GM12878 (cell line): ENCODE measurements around the gene C10orf71. TPM values are rescaled to one million over a fixed set of nuclear protein-coding genes. Genes with fewer than 3 reads are reported as not detected.

Experiments used
- ATAC-seq: fragments of 200-7000 bp; cut with Tn5 transposase; 3 replicates; pipeline ENCODE4 v1.9.1; 2020; ENCODE audit warnings: mild to moderate bottlenecking, moderate library complexity
- BruUV-seq: library from RNA; stranded (reverse); fragments of 400-500 nt; replicated peaks from 2 replicates; lab custom pipeline; 2021; lab: Mats Ljungman, UMichigan
- CTCF ChIA-PET: fragments of 300-600 bp; sonication (Branson Sonifier 250); formaldehyde crosslinking; extraction: SDS; loops from one replicate; lab custom pipeline; 2021; ENCODE audit warnings: inconsistent platforms; lab: Yijun Ruan, JAX
- POLR2A ChIA-PET: fragments of 350-600 bp; formaldehyde crosslinking; extraction: SDS; loops from one replicate; lab custom pipeline; 2021; ENCODE audit warnings: inconsistent platforms; lab: Charles Lee
- RAD21 ChIA-PET: fragments of 300-600 bp; sonication (Branson Sonifier 250); formaldehyde crosslinking; loops from one replicate; lab custom pipeline; 2023; ENCODE audit warnings: antibody characterized with exemption; ENCODE audit not compliant: unreplicated experiment; lab: Charles Lee
- SMC1A ChIA-PET: fragments of 300-600 bp; sonication (Branson Sonifier 250); formaldehyde crosslinking; loops from one replicate; lab custom pipeline; 2023; ENCODE audit not compliant: unreplicated experiment, uncharacterized antibody; lab: Charles Lee
- DNase-seq: peaks from one replicate; pipeline ENCODE4 v3.0.0-alpha.2; 2011; ENCODE audit warnings: low read depth, low spot score
- FAIRE-seq: peaks from 3 replicates; lab custom pipeline; 2011; peaks lifted over from hg19 to GRCh38; lab: Jason Lieb, UNC
- H2AFZ ChIP-seq: 2 replicates; pipeline ENCODE4 v1.6.0; 2011; ENCODE audit warnings: low read depth, low read length, control low read depth; ENCODE audit not compliant: control insufficient read depth
- H3K27ac ChIP-seq: 2 replicates; pipeline ENCODE4 v1.5.1; 2011; ENCODE audit warnings: control low read depth; ENCODE audit not compliant: control insufficient read depth, insufficient read depth
- H3K27me3 ChIP-seq, 2 experiments: replicated peaks in 1 of 2; 2 replicates each; pipeline versions ENCODE4 v1.6.0 to v1.6.1; 2011; ENCODE audit warnings: low read length in 1 of 2; ENCODE audit not compliant: control insufficient read depth in 2 of 2, insufficient read depth in 2 of 2
- H3K36me3 ChIP-seq, 2 experiments: 2 replicates each; pipeline ENCODE4 v1.5.1; 2011; ENCODE audit warnings: low read length in 1 of 2; ENCODE audit not compliant: control insufficient read depth in 2 of 2, insufficient read depth in 2 of 2
- H3K4me1 ChIP-seq: 2 replicates; pipeline ENCODE4 v1.6.1; 2011; ENCODE audit warnings: mild to moderate bottlenecking, low read length, moderate library complexity, mixed read lengths; ENCODE audit not compliant: control insufficient read depth, insufficient read depth
- H3K4me2 ChIP-seq: 2 replicates; pipeline ENCODE4 v1.6.0; 2011; ENCODE audit warnings: control low read depth; ENCODE audit not compliant: control insufficient read depth, insufficient read depth
- H3K4me3 ChIP-seq: fragments of 200-600 bp; sonication (generic); 2 replicates; pipeline ENCODE4 v1.5.1; 2016
- H3K79me2 ChIP-seq: 2 replicates; pipeline ENCODE4 v1.6.0; 2011; ENCODE audit warnings: low read length; ENCODE audit not compliant: control insufficient read depth, insufficient read depth
- H3K9ac ChIP-seq: 2 replicates; pipeline ENCODE4 v1.8.0; 2011; ENCODE audit warnings: low read length, control low read depth, mixed read lengths; ENCODE audit not compliant: control insufficient read depth, insufficient read depth
- H3K9me3 ChIP-seq: replicated peaks from 3 replicates; pipeline ENCODE4 v1.5.1; 2011; ENCODE audit warnings: mild to moderate bottlenecking, low read length; ENCODE audit not compliant: control insufficient read depth, insufficient read depth
- H4K20me1 ChIP-seq: 2 replicates; pipeline ENCODE4 v1.6.0; 2011; ENCODE audit not compliant: control insufficient read depth, insufficient read depth
- E4F1 ChIP-seq: fragments of 450-650 bp; IDR thresholded peaks from 2 replicates; pipeline ENCODE4 v1.6.1; 2018; ENCODE audit warnings: borderline replicate concordance, mild to moderate bottlenecking; ENCODE audit not compliant: partially characterized antibody
- JUND ChIP-seq: IDR thresholded peaks from 2 replicates; pipeline ENCODE4 v1.6.1; 2012; ENCODE audit warnings: low read depth, mild to moderate bottlenecking, low read length, improper control_type of control experiment, moderate library complexity
- MYC ChIP-seq: IDR thresholded peaks from 2 replicates; pipeline ENCODE4 v1.6.1; 2011; ENCODE audit warnings: mild to moderate bottlenecking, low read length, moderate library complexity, inconsistent platforms; ENCODE audit not compliant: insufficient read depth, insufficient replicate concordance, insufficient read length, severe bottlenecking
- NFIC ChIP-seq: IDR thresholded peaks from 2 replicates; pipeline ENCODE4 v1.6.1; 2012; ENCODE audit warnings: low read depth, mild to moderate bottlenecking, inconsistent platforms, low read length, moderate library complexity
- PAX5 ChIP-seq: IDR thresholded peaks from 2 replicates; pipeline ENCODE4 v1.6.1; 2011; ENCODE audit warnings: low read depth, low read length, borderline replicate concordance
- PAX8 ChIP-seq: fragments of 450-650 bp; IDR thresholded peaks from 2 replicates; pipeline ENCODE4 v1.6.1; 2017; ENCODE audit warnings: mild to moderate bottlenecking, moderate library complexity
- POLR2A ChIP-seq: IDR thresholded peaks from 2 replicates; pipeline ENCODE4 v1.6.1; 2011; ENCODE audit warnings: low read depth, mild to moderate bottlenecking, low read length
- POU2F2 ChIP-seq: IDR thresholded peaks from 3 replicates; pipeline ENCODE4 v1.6.1; 2011; ENCODE audit warnings: low read depth, mild to moderate bottlenecking, low read length, borderline replicate concordance
- SMC3 ChIP-seq: IDR thresholded peaks from 2 replicates; pipeline ENCODE4 v1.6.1; 2011; ENCODE audit warnings: low read length, improper control_type of control experiment, borderline replicate concordance
- SPI1 ChIP-seq: IDR thresholded peaks from 2 replicates; pipeline ENCODE4 v1.6.1; 2011; ENCODE audit warnings: low read depth, mild to moderate bottlenecking, low read length, moderate library complexity, borderline replicate concordance; ENCODE audit not compliant: insufficient read depth
- SUZ12 ChIP-seq: fragments of 200-600 bp; sonication (generic); IDR thresholded peaks from one replicate; pipeline ENCODE4 v1.6.1; 2018; ENCODE audit warnings: antibody characterized with exemption, mild to moderate bottlenecking; ENCODE audit not compliant: unreplicated experiment
- TCF7 ChIP-seq: IDR thresholded peaks from 2 replicates; pipeline ENCODE4 v1.6.1; 2014; ENCODE audit warnings: antibody characterized with exemption, borderline replicate concordance
- USF1 ChIP-seq: IDR thresholded peaks from 2 replicates; pipeline ENCODE4 v1.6.1; 2011; ENCODE audit warnings: borderline replicate concordance, low read depth, mild to moderate bottlenecking, moderate library complexity, mixed read lengths, low read length; ENCODE audit not compliant: insufficient read depth; ENCODE audit errors: extremely low read length
- ZNF622 ChIP-seq: fragments of 450-650 bp; IDR thresholded peaks from 2 replicates; pipeline ENCODE4 v1.6.1; 2017; ENCODE audit warnings: mild to moderate bottlenecking, inconsistent platforms
- WGBS: methylation state at CpG from one replicate; pipeline ENCODE4 v1.1.6; 2016; ENCODE audit warnings: low lambda C conversion rate; ENCODE audit not compliant: insufficient replicate concordance, insufficient coverage; ENCODE audit errors: missing lambda C conversion rate; 5-methylcytosine and 5-hydroxymethylcytosine counted together
- in situ Hi-C: fragments of 300-500 bp; cut with MboI; formaldehyde crosslinking; loops from 9 replicates; pipeline ENCODE4 v1.14.3; 2018; ENCODE audit warnings: mixed read lengths
- intact Hi-C: fragments of 100-400 bp; cut with micrococcal nuclease; formaldehyde crosslinking; loops from one replicate; pipeline ENCODE4 v1.14.2; 2022; ENCODE audit not compliant: unreplicated experiment
- polyA plus RNA-seq, 11 experiments: library from polyadenylated mRNA; depleted of rRNA in 4 of 11; unstranded in 6 of 11; stranded (reverse) in 5 of 11; fragments of >200 nt; fragmentation: Nextera tagmentation in 4 of 11; fragmentation: Illumina TruSeq in 1 of 11; extraction: Ambion mirVana in 4 of 11; extraction: Trizol in 1 of 11; gene quantifications; 1 replicate in 1 of 11; 2 replicates in 10 of 11; pipeline versions ENCODE4 v1.2.1 to v1.2.3, GENCODE V29; 2011 to 2016; ENCODE audit warnings: inconsistent platforms in 2 of 11, missing spikeins in 2 of 11, low read depth in 1 of 11
- total RNA-seq, 4 experiments: library from RNA; depleted of rRNA in 3 of 4; stranded (reverse); fragments of >200 nt in 3 of 4; fragmentation: Illumina TruSeq in 1 of 4; extraction: Trizol in 1 of 4; gene quantifications; 2 replicates each; pipeline versions ENCODE4 v1.2.1 to v1.2.3, GENCODE V29; 2013 to 2021
- TF ChIP-seq, protein P1 (sequence below): IDR thresholded peaks from 2 replicates; pipeline ENCODE4 v1.6.1; 2012; ENCODE audit warnings: low read depth, low read length, improper control_type of control experiment

C10orf71 gene
- total and polyA plus RNA-seq, 10 of the 15 experiments (the other 5 are each of a cell fraction or from before 2014, with no cell fraction given): not detected

DNA sequence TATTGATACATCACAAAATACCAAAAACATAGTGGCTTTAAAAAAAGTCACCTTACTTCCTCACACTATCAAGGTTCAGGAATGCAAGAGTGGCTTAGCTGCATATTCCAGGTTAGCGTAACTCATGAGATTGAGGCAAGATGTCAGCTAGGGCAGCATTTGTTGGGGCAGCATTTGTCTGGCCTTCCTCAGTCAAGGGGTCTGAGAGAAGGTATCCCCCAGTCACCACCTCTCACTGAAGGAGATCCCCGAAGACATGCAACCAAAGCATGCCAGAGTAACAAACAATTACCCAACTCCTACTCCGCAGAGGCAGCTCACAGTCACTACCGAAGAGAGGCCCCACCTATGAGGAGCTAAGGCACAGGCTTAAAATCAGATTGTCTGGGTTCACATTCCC is 48.4 kb downstream of the C10orf71 start:
- no peaks in the 10 kb centered on the region for H3K4me1 ChIP-seq
- H4K20me1 ChIP-seq: no peaks in the 10 kb centered on the region
- H3K9ac ChIP-seq: no peak overlapping the region
- FAIRE-seq: no peak
- H3K27me3 ChIP-seq: no peaks in the 10 kb centered on the region
- CTCF ChIA-PET: no interaction called here
- in situ Hi-C loops (no loop called here), intact Hi-C loops (no loop called here)
- RAD21 ChIA-PET: no interaction called here
- no peak overlapping the region for H3K4me3 ChIP-seq
- no peak for DNase-seq
- no peak overlapping the region for H2AFZ ChIP-seq
- H3K4me2 ChIP-seq: no peak overlapping the region
- WGBS: 21% methylated on average over 4 of the region's 4 CpGs
- ATAC-seq: no peak
- H3K27ac ChIP-seq: no peak overlapping the region
- TF ChIP-seq ZNF622 (no peak), POU2F2 (no peak), SMC3 (no peak)
- no TSS peak for BruUV-seq
- SMC1A ChIA-PET: no interaction called here
- H3K79me2 ChIP-seq: no peaks in the 10 kb centered on the region
- POLR2A ChIA-PET: no interaction called here
- no peaks in the 10 kb centered on the region; the same call in 2 of the 3 replicates for H3K9me3 ChIP-seq
- H3K36me3 ChIP-seq: no peaks in the 10 kb centered on the region

DNA sequence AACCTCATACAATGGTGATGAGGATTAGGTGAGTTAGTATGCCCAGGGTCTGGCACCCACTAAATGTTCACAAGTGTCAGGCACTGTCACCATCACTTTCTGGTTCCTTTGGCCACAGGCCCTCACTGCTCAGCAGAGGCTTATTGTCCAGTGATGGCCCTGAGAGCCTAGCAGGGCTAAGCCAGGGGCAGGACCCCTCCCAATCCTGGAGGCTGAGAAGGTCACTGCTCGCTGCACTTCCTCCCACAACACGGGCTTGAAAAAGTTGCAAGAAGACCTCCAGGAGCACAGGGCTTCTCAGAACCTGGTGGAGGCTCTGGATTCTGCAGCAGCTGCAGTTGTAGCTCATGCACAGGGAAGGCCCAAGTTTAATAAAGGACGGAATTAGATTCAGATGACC is 48.9 kb downstream of the C10orf71 start:
- Histone ChIP-seq H3K79me2 (no peaks in the 10 kb centered on the region), H3K27me3 (no peaks in the 10 kb centered on the region), H3K4me3 (no peak overlapping the region), H3K9ac (no peak overlapping the region), H3K9me3 (no peaks in the 10 kb centered on the region; the same call in 2 of the 3 replicates), H3K4me1 (no peaks in the 10 kb centered on the region), H4K20me1 (no peaks in the 10 kb centered on the region), H2AFZ (no peak overlapping the region), H3K4me2 (no peak overlapping the region), H3K36me3 (no peaks in the 10 kb centered on the region), H3K27ac (no peak overlapping the region)
- 0% methylated on average over 3 of the region's 3 CpGs for WGBS
- no TSS peak for BruUV-seq
- CTCF ChIA-PET: no interaction called here
- POLR2A ChIA-PET: no interaction called here
- ATAC-seq (no peak), FAIRE-seq (no peak), DNase-seq (no peak)
- SMC1A ChIA-PET: no interaction called here
- RAD21 ChIA-PET: no interaction called here
- TF ChIP-seq NFIC (no peak), JUND (no peak), MYC (no peak), USF1 (no peak), PAX8 (no peak), TCF7 (no peak), SUZ12 (no peak), PAX5 (no peak), SPI1 (no peak), POLR2A (no peak), E4F1 (no peak)
- TF ChIP-seq, protein P1, sequence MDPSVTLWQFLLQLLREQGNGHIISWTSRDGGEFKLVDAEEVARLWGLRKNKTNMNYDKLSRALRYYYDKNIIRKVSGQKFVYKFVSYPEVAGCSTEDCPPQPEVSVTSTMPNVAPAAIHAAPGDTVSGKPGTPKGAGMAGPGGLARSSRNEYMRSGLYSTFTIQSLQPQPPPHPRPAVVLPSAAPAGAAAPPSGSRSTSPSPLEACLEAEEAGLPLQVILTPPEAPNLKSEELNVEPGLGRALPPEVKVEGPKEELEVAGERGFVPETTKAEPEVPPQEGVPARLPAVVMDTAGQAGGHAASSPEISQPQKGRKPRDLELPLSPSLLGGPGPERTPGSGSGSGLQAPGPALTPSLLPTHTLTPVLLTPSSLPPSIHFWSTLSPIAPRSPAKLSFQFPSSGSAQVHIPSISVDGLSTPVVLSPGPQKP: no peak
- intact Hi-C loops (no loop called here), in situ Hi-C loops (no loop called here)
